ENCODE results near the gene MASP2. TPM values are rescaled to one million over a fixed set of nuclear protein-coding genes. Genes with fewer than 3 reads are reported as not detected.

Gene MASP2
- total RNA-seq, 6 experiments from 2014 or later: 144 to 222 (median 185) TPM

- Histone ChIP-seq H3K36me3 (peaks cover 0 to 17% (median 8%) of the 10 kb centered on the region in 4 donors), H3K9me3 (no peaks in the 10 kb centered on the region), H3K4me1 (peaks cover 0 to 11% (median 0%) of the 10 kb centered on the region in 4 donors), H3K27ac (peak overlapping the region; percentile 43 to 96 (median 95)), H3K27me3 (no peaks in the 10 kb centered on the region), H3K4me3 (peak overlapping the region; percentile 69 to 88 (median 86))
- intact Hi-C loops (cut with DNase I): no loop called here
- peak; percentile 12 to 43 (median 24) for ATAC-seq
- TF ChIP-seq POLR2A (IDR thresholded peaks at IDR 0.05) (no peak), CTCF (IDR thresholded peaks at IDR 0.05) (no peak)
- DNase-seq: peak; percentile 60 to 78 (median 77)
- WGBS (ENCODE audit: insufficient coverage, low coverage, low lambda C conversion rate, missing lambda C conversion rate): 11% methylated on average over 8 of the region's 32 CpGs
Measured at GRCh38 chr1:11045428-11046269, 1.4 kb downstream of the MASP2 start.

GRCh38 chr1:11044849-11045427 is 2.1 kb downstream of the MASP2 start:
- Histone ChIP-seq H3K36me3 (peaks cover 0 to 17% (median 8%) of the 10 kb centered on the region in 4 donors), H3K9me3 (no peaks in the 10 kb centered on the region), H3K4me3 (peak overlapping the region in 2 of 3 donors; percentile 86 to 88), H3K4me1 (peaks cover 0 to 11% (median 0%) of the 10 kb centered on the region in 4 donors), H3K27ac (peak overlapping the region; percentile 43 to 96 (median 95)), H3K27me3 (no peaks in the 10 kb centered on the region)
- ATAC-seq (no peak), DNase-seq (peak in 1 of 3 donors; percentile 41)
- intact Hi-C loops (cut with DNase I): no loop called here
- no CpG with 5 or more reads among the region's 16 CpGs for WGBS (ENCODE audit: insufficient coverage, low coverage, low lambda C conversion rate, missing lambda C conversion rate)
- TF ChIP-seq CTCF (IDR thresholded peaks at IDR 0.05): no peak
- TF ChIP-seq POLR2A (IDR thresholded peaks at IDR 0.05): no peak

GRCh38 chr1:11044086-11044848 is 2.8 kb downstream of the MASP2 start:
- ATAC-seq: no peak
- intact Hi-C loops (cut with DNase I): no loop called here
- DNase-seq: peak in 1 of 3 donors; percentile 36
- H3K27me3 ChIP-seq: no peaks in the 10 kb centered on the region
- TF ChIP-seq CTCF (IDR thresholded peaks at IDR 0.05) (no peak), POLR2A (IDR thresholded peaks at IDR 0.05) (no peak)
- WGBS (ENCODE audit: insufficient coverage, low coverage, low lambda C conversion rate, missing lambda C conversion rate): 83% methylated on average over 6 of the region's 16 CpGs
- no peak overlapping the region for H3K4me3 ChIP-seq
- peak overlapping the region in 1 of 3 donors; percentile 95 for H3K27ac ChIP-seq
- peaks cover 0 to 11% (median 0%) of the 10 kb centered on the region in 4 donors for H3K4me1 ChIP-seq
- no peaks in the 10 kb centered on the region for H3K9me3 ChIP-seq
- H3K36me3 ChIP-seq: peaks cover 0 to 20% (median 8%) of the 10 kb centered on the region in 4 donors

GRCh38 chr1:11042995-11043874 is 3.8 kb downstream of the MASP2 start:
- Histone ChIP-seq H3K9me3 (no peaks in the 10 kb centered on the region), H3K4me3 (no peak overlapping the region), H3K27ac (no peak overlapping the region), H3K36me3 (peaks cover 0 to 30% (median 11%) of the 10 kb centered on the region in 4 donors), H3K27me3 (no peaks in the 10 kb centered on the region), H3K4me1 (peaks cover 0 to 11% (median 0%) of the 10 kb centered on the region in 4 donors)
- TF ChIP-seq POLR2A (IDR thresholded peaks at IDR 0.05) (no peak), CTCF (IDR thresholded peaks at IDR 0.05) (no peak)
- 43% methylated on average over 3 of the region's 19 CpGs for WGBS (ENCODE audit: insufficient coverage, low coverage, low lambda C conversion rate, missing lambda C conversion rate)
- intact Hi-C loops (cut with DNase I): no loop called here
- ATAC-seq (no peak), DNase-seq (peak in 1 of 3 donors; percentile 42)
